GM19463 (cell line): ENCODE measurements around the gene HMOX2.

ENCODE experiments used
- ATAC-seq: cut with Tn5 transposase; IDR thresholded peaks from one replicate; pipeline ENCODE4 v1.9.1; 2021; ENCODE audit warnings: mild to moderate bottlenecking, moderate library complexity; ENCODE audit not compliant: unreplicated experiment

The HMOX2 gene

GRCh38 chr16:4520913-4521312 lies 44.7 kb downstream of the HMOX2 start:
- ATAC-seq, result no peak

DNA sequence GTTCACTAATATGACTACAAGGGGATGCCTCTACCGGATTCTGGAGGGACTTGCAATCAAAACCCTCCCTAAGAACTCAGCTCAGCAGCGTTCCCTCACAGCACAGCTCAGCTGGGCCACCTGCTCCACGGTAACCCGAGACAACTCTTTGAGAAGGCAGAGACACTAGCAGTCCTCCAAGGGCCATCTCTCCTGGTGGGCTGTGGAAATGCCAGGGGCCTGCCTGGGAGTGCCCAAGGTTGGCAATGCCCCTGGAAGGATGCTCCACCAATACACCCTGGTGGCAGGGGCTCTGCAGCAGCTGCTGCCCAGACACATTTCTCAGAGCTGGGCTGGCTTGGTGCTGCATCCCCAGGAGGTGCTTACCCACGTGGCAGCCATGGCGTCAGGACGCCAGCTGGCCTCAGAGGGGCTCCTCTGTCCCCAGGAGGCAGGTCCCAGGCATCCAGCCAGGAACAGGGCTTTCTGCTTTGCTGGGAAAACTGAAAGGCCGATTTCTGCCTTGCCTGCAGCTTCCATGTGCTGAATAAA lies 45.9 kb downstream of the HMOX2 start:
- no peak for ATAC-seq

- no peak for ATAC-seq
Observed at GRCh38 chr16:4523686-4524085, 47.5 kb downstream of the HMOX2 start.

DNA sequence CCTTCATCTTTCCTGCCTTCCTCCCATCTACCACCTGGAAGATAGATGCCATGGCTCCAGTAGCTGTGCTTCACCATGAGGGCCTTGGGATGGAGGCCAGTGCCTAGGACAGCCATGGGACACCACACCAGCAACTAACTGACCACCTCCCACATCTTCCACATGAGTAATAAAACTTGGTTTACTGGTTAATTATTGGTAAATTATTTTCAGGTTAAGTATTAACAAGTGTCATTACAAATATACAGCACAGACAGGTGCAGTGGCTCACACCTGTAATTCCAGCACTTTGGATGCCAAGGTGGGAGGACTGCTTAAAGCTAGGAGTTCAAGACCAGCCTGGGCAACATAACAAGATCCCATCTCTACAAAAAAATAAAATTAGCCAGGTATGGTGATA lies 48.4 kb downstream of the HMOX2 start:
- no peak for ATAC-seq

GRCh38 chr16:4525069-4525468 lies 48.9 kb downstream of the HMOX2 start:
- ATAC-seq, result no peak

GRCh38 chr16:4525634-4526277 lies 49.6 kb downstream of the HMOX2 start:
- ATAC-seq, result no peak

DNA sequence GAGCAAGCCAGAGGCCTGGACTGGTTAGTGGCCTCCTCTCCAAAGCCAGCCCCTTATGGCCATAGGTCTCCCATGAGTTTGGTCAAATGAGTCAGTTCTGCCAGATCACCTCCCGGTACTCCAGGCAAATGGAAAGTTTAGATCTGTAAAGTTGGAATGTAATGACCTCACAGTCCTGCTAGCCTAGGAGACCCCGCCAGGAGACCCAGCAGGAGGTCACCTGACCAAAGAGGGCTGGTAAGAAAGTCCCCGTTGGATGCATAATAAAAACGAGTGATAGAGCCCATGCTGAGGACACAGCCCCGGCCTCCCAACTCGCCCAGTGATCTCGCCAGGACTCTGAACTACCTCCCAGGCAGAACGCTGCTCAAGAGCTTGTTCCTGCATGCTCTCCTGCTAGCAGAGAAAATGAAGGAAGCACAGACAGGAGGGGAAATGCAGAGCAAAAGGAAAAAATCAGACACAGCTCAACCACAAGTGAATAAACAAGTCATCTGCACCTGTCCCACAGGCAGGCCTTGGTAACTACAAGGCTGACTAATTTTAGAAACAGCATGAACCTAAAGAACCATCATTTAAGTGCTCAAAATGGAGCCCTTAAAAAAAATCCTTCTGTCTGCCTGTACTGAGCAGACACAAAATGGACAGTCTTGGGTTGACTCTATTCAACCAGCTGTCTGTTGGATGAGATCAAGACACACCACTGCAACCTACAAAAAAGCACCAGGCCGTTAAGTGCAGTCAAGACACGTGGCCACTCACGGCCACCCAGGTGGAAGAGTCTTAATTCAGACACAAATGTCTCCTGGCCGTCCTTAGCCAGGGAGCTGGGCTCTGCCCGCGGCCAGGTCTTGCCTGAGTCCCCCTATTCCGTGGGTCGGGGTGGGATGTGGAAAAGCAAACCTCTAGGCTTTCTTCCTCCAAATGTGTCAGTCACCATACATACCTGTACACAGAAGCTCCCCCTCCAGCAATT lies 53.2 kb downstream of the HMOX2 start:
- ATAC-seq, result peak; percentile 62

DNA sequence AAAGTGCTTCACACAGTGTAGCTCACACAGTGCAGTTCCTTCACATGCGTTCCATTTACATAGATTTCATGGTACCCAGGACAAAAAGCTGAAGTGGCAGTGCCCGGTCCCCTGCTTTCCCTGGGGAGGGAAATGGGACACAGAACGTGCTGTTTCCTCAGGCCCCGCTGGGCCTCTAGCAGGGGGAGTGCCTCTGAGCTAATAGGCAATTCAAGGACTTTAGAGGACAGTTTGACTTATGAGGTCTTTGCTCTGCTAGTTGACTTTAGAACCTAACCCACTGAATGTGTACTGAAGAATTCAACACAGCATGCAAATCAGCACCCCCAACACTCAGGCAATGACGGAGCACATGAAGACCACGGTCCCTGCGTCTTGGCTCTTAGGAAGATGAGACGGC lies 55.6 kb downstream of the HMOX2 start:
- no peak for ATAC-seq

GRCh38 chr16:4532238-4532637 lies 56.0 kb downstream of the HMOX2 start:
- ATAC-seq, result no peak

DNA sequence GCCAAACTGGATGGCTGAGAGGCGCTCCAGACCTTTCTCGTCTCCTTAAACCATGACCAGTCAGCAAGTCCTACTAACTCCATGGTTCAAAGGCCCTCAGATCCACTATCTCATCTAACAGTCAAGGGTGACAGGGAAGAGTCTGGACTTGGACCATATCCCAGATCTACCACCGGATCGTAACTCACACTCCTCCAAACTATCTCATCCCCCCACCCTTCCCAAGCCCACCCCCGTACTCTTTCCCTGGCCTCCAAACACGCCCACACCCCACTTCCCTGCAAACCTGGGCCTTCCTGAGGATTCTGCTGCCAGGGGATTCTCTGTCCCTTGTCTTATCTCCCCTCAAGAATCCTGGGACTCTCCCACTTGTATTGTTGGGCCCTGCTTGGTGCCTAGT lies 57.3 kb downstream of the HMOX2 start:
- ATAC-seq, result no peak

DNA sequence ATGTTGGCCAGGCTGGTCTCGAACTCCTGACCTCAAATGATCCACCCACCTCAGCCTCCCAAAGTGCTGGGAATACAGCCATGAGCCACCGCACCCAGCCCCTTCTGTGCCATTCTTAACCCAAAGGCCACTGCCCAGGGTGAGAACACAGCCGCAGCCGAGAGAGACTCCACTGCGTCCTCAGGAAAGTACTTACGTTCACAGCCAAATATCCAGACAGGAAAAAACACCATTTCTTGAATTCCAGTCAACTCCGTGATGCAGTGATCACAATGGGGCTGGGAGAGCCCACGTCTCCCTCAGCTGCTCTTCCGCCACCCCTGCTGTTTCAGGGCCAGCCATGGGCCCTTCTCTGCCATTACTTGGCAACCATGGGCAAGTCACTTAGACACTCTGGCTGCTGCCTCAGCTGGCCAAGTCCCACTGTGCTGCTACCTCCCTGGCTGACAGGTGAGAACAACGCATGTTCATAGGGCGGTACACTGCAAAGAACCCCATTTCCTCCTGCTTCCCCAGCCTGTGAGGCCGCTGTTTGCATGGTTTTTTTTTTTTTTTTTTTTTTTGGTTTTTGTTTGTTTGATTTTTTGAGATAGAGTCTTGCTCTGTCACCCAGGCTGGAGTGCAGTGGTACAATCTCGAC lies 58.1 kb downstream of the HMOX2 start:
- ATAC-seq, result no peak

DNA sequence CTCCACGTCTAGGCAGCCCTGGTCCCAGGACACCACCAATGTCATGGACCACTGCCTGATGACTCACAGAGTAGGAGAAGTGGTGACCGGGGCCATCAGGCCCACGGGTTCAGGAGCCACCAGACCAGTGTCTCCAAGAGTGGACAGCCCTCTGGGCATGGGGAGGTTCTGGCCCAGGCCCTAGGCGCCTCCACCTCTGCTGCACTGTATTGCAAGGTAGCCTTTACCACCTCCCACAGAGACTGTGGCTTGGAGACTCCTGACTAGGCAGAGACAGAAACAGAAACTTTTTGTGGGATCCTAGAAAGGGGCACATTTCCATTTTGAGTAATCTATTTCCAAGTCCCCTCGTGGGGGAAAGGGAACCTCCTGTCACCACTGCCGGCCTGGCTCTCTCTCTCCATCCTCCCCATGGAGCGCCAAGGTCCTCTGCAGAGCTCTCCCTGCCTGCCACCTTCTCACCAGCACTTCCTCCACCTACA lies 59.5 kb downstream of the HMOX2 start:
- no peak for ATAC-seq

DNA sequence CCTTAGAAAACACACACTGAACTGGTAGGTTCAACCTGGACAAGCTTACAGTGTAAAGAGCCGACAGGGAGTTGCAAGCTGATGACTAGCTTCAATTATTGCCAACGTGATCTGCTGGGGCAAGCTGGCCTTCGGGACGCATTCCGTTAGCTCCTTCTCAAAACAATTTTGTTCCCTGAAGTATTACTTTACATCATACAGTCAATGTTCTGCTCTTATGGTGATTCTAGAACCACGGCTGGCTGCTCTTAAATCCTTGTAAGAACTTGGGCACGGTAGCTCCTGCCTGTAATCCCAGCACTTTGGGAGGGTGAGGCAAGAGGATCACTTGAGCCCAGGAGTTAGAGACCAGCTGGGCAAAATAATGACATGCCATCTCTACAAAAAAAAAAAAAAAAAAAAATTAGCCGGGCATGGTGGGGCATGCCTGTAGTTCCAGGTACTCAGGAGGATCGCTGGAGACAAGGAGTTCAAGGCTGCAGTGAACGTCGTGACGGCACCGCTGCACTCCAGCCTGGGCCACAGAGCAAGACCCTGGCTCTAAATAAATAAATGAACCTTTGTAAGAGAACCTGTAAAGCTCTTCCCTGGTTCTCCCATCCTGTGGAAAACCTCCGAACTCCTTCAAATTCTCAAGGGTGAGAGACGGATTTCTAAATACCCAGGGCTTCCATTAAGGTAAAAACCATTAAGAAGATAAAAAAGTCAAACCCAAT lies 60.4 kb downstream of the HMOX2 start:
- ATAC-seq, result no peak

DNA sequence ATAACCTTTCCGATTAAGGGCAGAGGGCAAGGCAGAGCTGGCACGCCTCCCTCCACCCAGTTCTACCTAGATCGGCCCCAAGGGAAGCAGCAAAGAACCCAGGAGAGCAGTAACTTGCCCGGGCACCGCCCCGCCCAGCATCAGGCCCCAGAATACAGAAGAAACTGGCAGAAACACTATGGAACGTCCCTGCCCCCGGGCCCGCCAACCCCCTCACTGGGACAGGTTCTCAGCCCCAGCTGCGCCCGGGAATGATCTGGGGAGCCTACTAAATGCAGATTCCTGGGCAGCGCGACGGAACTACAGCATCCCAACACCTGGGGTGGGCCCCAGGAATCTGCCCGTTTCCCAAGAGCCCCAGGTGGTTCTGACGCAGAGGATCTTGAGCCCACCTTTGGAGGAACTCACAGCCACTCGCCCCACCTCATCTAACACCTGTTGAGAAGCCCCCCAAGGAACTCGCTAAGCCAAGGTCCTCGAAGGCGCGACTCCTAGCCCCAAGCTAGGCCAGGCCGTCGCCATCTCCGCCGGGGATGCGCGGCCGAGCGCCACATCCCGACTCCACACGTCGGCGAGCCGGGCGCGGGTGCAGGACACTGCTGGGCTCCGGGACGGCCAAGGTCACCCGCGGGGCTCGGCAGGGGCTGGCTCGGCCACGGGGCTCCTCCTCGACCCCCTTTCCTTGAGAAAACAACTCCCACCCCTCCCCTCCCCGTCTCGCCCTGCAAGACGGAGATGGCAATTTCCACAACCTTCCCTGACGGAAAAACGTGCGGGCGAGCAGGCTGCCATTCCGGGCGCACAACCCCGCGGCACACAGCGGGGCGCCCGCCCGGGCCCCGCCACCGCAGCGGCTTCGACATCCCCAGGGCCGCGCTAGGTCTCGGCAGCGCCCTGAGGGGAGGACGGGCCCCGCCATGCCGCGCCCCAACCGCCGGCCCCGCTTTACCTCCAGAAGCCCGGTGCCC lies 61.5 kb downstream of the HMOX2 start:
- peak; percentile 19 for ATAC-seq

GRCh38 chr16:4538350-4539235 lies 62.4 kb downstream of the HMOX2 start, which contains the start of gene CDIP1:
TSS of gene CDIP1 (minus strand) at chr16:4538773. CDS start at chr16:4514130, 24,643 bp downstream.
- peak; percentile 78 for ATAC-seq

- ATAC-seq, result no peak
Observed at GRCh38 chr16:4539716-4540284, 63.6 kb downstream of the HMOX2 start.

- ATAC-seq, result no peak
Observed at GRCh38 chr16:4544473-4544872, 68.3 kb downstream of the HMOX2 start.

- no peak for ATAC-seq
Observed at GRCh38 chr16:4548124-4548523, 71.9 kb downstream of the HMOX2 start.
